ENCODE data around the gene MSH4. TPM values are rescaled to one million over a fixed set of nuclear protein-coding genes. Genes with fewer than 3 reads are reported as not detected.
"Not testable (repeated sequence)": the region's sequence is repeated elsewhere in the genome, so short reads cannot be mapped to it uniquely, and the experiment has no call there.

Gene MSH4
- total and polyA plus RNA-seq, 2 donors = 0.19 to 0.89 TPM

- WGBS = 97% methylated on average over 5 of the region's 5 CpGs
- not testable (repeated sequence) for H3K9me3 ChIP-seq (ENCODE audit: control insufficient read depth in 2 of 2, insufficient read depth in 1 of 2, low read length in 1 of 2); DNase-seq (ENCODE audit: low read depth in 6 of 9, low spot score in 9 of 9); H3K27me3 ChIP-seq (ENCODE audit: control insufficient read depth in 2 of 2, insufficient read depth in 1 of 2, low read length in 1 of 2); H3K27ac ChIP-seq (ENCODE audit: low read depth in 1 of 2, low read length in 1 of 2); H3K4me3 ChIP-seq (ENCODE audit: low read length in 2 of 2); H3K4me1 ChIP-seq (ENCODE audit: control insufficient read depth in 2 of 2, insufficient read depth in 2 of 2, low read length in 2 of 2); H3K36me3 ChIP-seq (ENCODE audit: control insufficient read depth in 2 of 2, insufficient read depth in 2 of 2, low read length in 1 of 2)
Measured at GRCh38 chr1:75778694-75779093, 18.0 kb upstream of the MSH4 start.

GRCh38 chr1:75780183-75780582 lies 16.5 kb upstream of the MSH4 start:
- H3K4me3 ChIP-seq (ENCODE audit: low read length in 2 of 2); H3K36me3 ChIP-seq (ENCODE audit: control insufficient read depth in 2 of 2, insufficient read depth in 2 of 2, low read length in 1 of 2); H3K27me3 ChIP-seq (ENCODE audit: control insufficient read depth in 2 of 2, insufficient read depth in 1 of 2, low read length in 1 of 2); H3K4me1 ChIP-seq (ENCODE audit: control insufficient read depth in 2 of 2, insufficient read depth in 2 of 2, low read length in 2 of 2); DNase-seq (ENCODE audit: low read depth in 6 of 9, low spot score in 9 of 9); H3K27ac ChIP-seq (ENCODE audit: low read depth in 1 of 2, low read length in 1 of 2); H3K9me3 ChIP-seq (ENCODE audit: control insufficient read depth in 2 of 2, insufficient read depth in 1 of 2, low read length in 1 of 2): not testable (repeated sequence)
- 94% methylated on average over 4 of the region's 4 CpGs for WGBS

GRCh38 chr1:75783920-75784319 lies 12.8 kb upstream of the MSH4 start:
- not testable (repeated sequence) for H3K4me3 ChIP-seq (ENCODE audit: low read length in 2 of 2); H3K9me3 ChIP-seq (ENCODE audit: control insufficient read depth in 2 of 2, insufficient read depth in 1 of 2, low read length in 1 of 2); DNase-seq (ENCODE audit: low read depth in 6 of 9, low spot score in 9 of 9); H3K36me3 ChIP-seq (ENCODE audit: control insufficient read depth in 2 of 2, insufficient read depth in 2 of 2, low read length in 1 of 2); H3K27ac ChIP-seq (ENCODE audit: low read depth in 1 of 2, low read length in 1 of 2); H3K27me3 ChIP-seq (ENCODE audit: control insufficient read depth in 2 of 2, insufficient read depth in 1 of 2, low read length in 1 of 2)
- peaks cover 10 to 17% of the 10 kb centered on the region in 2 donors for H3K4me1 ChIP-seq (ENCODE audit: control insufficient read depth in 2 of 2, insufficient read depth in 2 of 2, low read length in 2 of 2)
- 86% methylated on average over 4 of the region's 4 CpGs for WGBS

- H3K9me3 ChIP-seq (ENCODE audit: control insufficient read depth in 2 of 2, insufficient read depth in 1 of 2, low read length in 1 of 2) = no peaks in the 10 kb centered on the region
- H3K36me3 ChIP-seq (ENCODE audit: control insufficient read depth in 2 of 2, insufficient read depth in 2 of 2, low read length in 1 of 2) = peaks cover 4 to 17% of the 10 kb centered on the region in 2 donors
- peak overlapping the region; percentile 76 to 96 for H3K4me3 ChIP-seq (ENCODE audit: low read length in 2 of 2)
- H3K27me3 ChIP-seq (ENCODE audit: control insufficient read depth in 2 of 2, insufficient read depth in 1 of 2, low read length in 1 of 2) = no peaks in the 10 kb centered on the region
- WGBS = 16% methylated on average over 9 of the region's 9 CpGs
- peaks cover 11 to 19% of the 10 kb centered on the region in 2 donors for H3K4me1 ChIP-seq (ENCODE audit: control insufficient read depth in 2 of 2, insufficient read depth in 2 of 2, low read length in 2 of 2)
- peak overlapping the region; percentile 91 for H3K27ac ChIP-seq (ENCODE audit: low read depth in 1 of 2, low read length in 1 of 2)
- DNase-seq (ENCODE audit: low read depth in 6 of 9, low spot score in 9 of 9) = peak in 2 of 9 donors; percentile 10 to 14
Measured at GRCh38 chr1:75785320-75785982, 11.2 kb upstream of the MSH4 start.

- H3K27ac ChIP-seq (ENCODE audit: low read depth in 1 of 2, low read length in 1 of 2) = peak within 1 kb of the TSS; percentile 91
- H3K9me3 ChIP-seq (ENCODE audit: control insufficient read depth in 2 of 2, insufficient read depth in 1 of 2, low read length in 1 of 2) = no peaks in the 10 kb centered on the region
- no peaks in the 10 kb centered on the region for H3K27me3 ChIP-seq (ENCODE audit: control insufficient read depth in 2 of 2, insufficient read depth in 1 of 2, low read length in 1 of 2)
- under 1% methylated on average over 28 of the region's 28 CpGs for WGBS
- peaks cover 11 to 23% of the 10 kb centered on the region in 2 donors for H3K4me1 ChIP-seq (ENCODE audit: control insufficient read depth in 2 of 2, insufficient read depth in 2 of 2, low read length in 2 of 2)
- DNase-seq (ENCODE audit: low read depth in 6 of 9, low spot score in 9 of 9) = peak; percentile 90 to 98 (median 93)
- H3K4me3 ChIP-seq (ENCODE audit: low read length in 2 of 2) = peak within 1 kb of the TSS; percentile 76 to 96
- peaks cover 5 to 24% of the 10 kb centered on the region in 2 donors for H3K36me3 ChIP-seq (ENCODE audit: control insufficient read depth in 2 of 2, insufficient read depth in 2 of 2, low read length in 1 of 2)
Measured at GRCh38 chr1:75785983-75786853, 10.5 kb upstream of the MSH4 start, which contains the start of gene RABGGTB. RABGGTB (plus strand) TSS chr1:75786256; CDS start chr1:75786272, 16 bp downstream.

GRCh38 chr1:75786901-75787493 lies 9.7 kb upstream of the MSH4 start:
- peaks cover 6 to 31% of the 10 kb centered on the region in 2 donors for H3K36me3 ChIP-seq (ENCODE audit: control insufficient read depth in 2 of 2, insufficient read depth in 2 of 2, low read length in 1 of 2)

GRCh38 chr1:75787524-75787923 lies 9.2 kb upstream of the MSH4 start:
- Histone ChIP-seq H3K4me3 (ENCODE audit: low read length in 2 of 2) (peak overlapping the region; percentile 76 to 96), H3K9me3 (ENCODE audit: control insufficient read depth in 2 of 2, insufficient read depth in 1 of 2, low read length in 1 of 2) (no peaks in the 10 kb centered on the region), H3K27me3 (ENCODE audit: control insufficient read depth in 2 of 2, insufficient read depth in 1 of 2, low read length in 1 of 2) (no peaks in the 10 kb centered on the region), H3K27ac (ENCODE audit: low read depth in 1 of 2, low read length in 1 of 2) (peak overlapping the region in 1 of 2 donors; percentile 91), H3K4me1 (ENCODE audit: control insufficient read depth in 2 of 2, insufficient read depth in 2 of 2, low read length in 2 of 2) (peaks cover 11 to 23% of the 10 kb centered on the region in 2 donors), H3K36me3 (ENCODE audit: control insufficient read depth in 2 of 2, insufficient read depth in 2 of 2, low read length in 1 of 2) (peaks cover 9 to 35% of the 10 kb centered on the region in 2 donors)
- WGBS = 26% methylated on average over 4 of the region's 4 CpGs
- DNase-seq (ENCODE audit: low read depth in 6 of 9, low spot score in 9 of 9) = peak in 5 of 9 donors; percentile 21 to 61 (median 42)

More at GRCh38 chr1:75786901-75787493, 9.7 kb upstream of the MSH4 start:
- Histone ChIP-seq H3K27ac (ENCODE audit: low read depth in 1 of 2, low read length in 1 of 2) (peak overlapping the region in 1 of 2 donors; percentile 91), H3K27me3 (ENCODE audit: control insufficient read depth in 2 of 2, insufficient read depth in 1 of 2, low read length in 1 of 2) (no peaks in the 10 kb centered on the region), H3K9me3 (ENCODE audit: control insufficient read depth in 2 of 2, insufficient read depth in 1 of 2, low read length in 1 of 2) (no peaks in the 10 kb centered on the region), H3K4me1 (ENCODE audit: control insufficient read depth in 2 of 2, insufficient read depth in 2 of 2, low read length in 2 of 2) (peaks cover 11 to 23% of the 10 kb centered on the region in 2 donors), H3K4me3 (ENCODE audit: low read length in 2 of 2) (peak overlapping the region; percentile 76 to 96)
- DNase-seq (ENCODE audit: low read depth in 6 of 9, low spot score in 9 of 9) = peak in 3 of 9 donors; percentile 15 to 26 (median 26)
- WGBS = 5% methylated on average over 10 of the region's 10 CpGs

- DNase-seq (ENCODE audit: low read depth in 6 of 9, low spot score in 9 of 9) = no peak
- Histone ChIP-seq H3K4me3 (ENCODE audit: low read length in 2 of 2) (no peak overlapping the region), H3K27me3 (ENCODE audit: control insufficient read depth in 2 of 2, insufficient read depth in 1 of 2, low read length in 1 of 2) (no peaks in the 10 kb centered on the region), H3K27ac (ENCODE audit: low read depth in 1 of 2, low read length in 1 of 2) (no peak overlapping the region), H3K36me3 (ENCODE audit: control insufficient read depth in 2 of 2, insufficient read depth in 2 of 2, low read length in 1 of 2) (peaks cover 14 to 59% of the 10 kb centered on the region in 2 donors), H3K4me1 (ENCODE audit: control insufficient read depth in 2 of 2, insufficient read depth in 2 of 2, low read length in 2 of 2) (peaks cover 11 to 22% of the 10 kb centered on the region in 2 donors), H3K9me3 (ENCODE audit: control insufficient read depth in 2 of 2, insufficient read depth in 1 of 2, low read length in 1 of 2) (no peaks in the 10 kb centered on the region)
Measured at GRCh38 chr1:75789988-75790387, 6.7 kb upstream of the MSH4 start.

All from thymus (tissue), 11 donors.